ENCODE measurements around the gene TRABD2A. TPM values are rescaled to one million over a fixed set of nuclear protein-coding genes. Genes with fewer than 3 reads are reported as not detected.

TRABD2A gene
- total and polyA plus RNA-seq, 2 of the 13 experiments (the other 11 are each of a cell fraction or from before 2014, with no cell fraction given): 0.15 TPM; not detected in 1

- TF ChIP-seq, protein P1, sequence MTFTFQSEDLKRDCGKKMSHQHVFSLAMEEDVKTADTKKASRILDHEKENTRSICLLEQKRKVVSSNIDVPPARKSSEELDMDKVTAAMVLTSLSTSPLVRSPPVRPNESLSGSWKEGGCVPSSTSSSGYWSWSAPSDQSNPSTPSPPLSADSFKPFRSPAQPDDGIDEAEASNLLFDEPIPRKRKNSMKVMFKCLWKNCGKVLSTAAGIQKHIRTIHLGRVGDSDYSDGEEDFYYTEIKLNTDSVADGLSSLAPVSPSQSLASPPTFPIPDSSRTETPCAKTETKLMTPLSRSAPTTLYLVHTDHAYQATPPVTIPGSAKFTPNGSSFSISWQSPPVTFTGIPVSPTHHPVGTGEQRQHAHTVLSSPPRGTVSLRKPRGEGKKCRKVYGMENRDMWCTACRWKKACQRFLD (CRISPR knock-in tag; IDR thresholded peaks at IDR 0.05; ENCODE audit: borderline replicate concordance): no peak
- peak; percentile 57; the same call in 1 of the 2 replicates for TF ChIP-seq ZNF614 (CRISPR knock-in tag; IDR thresholded peaks at IDR 0.05; ENCODE audit: borderline replicate concordance)
- no peak for TF ChIP-seq ZSCAN12 (CRISPR knock-in tag; IDR thresholded peaks at IDR 0.05)
- TF ChIP-seq ZNF75D (CRISPR knock-in tag; IDR thresholded peaks at IDR 0.05; ENCODE audit: borderline replicate concordance): no peak
- TF ChIP-seq GPBP1L1 (CRISPR knock-in tag; IDR thresholded peaks at IDR 0.05): no peak
- TF ChIP-seq TAF15 (IDR thresholded peaks at IDR 0.05; ENCODE audit: low read depth, low read length, poor library complexity, severe bottlenecking): no peak
- no peak; the same call in 1 of the 2 replicates for TF ChIP-seq RFXANK (CRISPR knock-in tag; IDR thresholded peaks at IDR 0.05)
- no peak for TF ChIP-seq DR1 (CRISPR knock-in tag; IDR thresholded peaks at IDR 0.05)
- no peak for TF ChIP-seq RAD51 (IDR thresholded peaks at IDR 0.05; ENCODE audit: borderline replicate concordance)
- no peak for TF ChIP-seq ZNF678 (CRISPR knock-in tag; IDR thresholded peaks at IDR 0.05)
- peak; percentile 18; the same call in 1 of the 2 replicates for TF ChIP-seq HMGXB3 (CRISPR knock-in tag; IDR thresholded peaks at IDR 0.05; ENCODE audit: borderline replicate concordance)
- no peak for TF ChIP-seq TCF7L2 (IDR thresholded peaks at IDR 0.05; ENCODE audit: low read depth, low read length)
- TF ChIP-seq KLF15 (CRISPR knock-in tag; IDR thresholded peaks at IDR 0.05; ENCODE audit: borderline replicate concordance): no peak
- TF ChIP-seq ZNF326 (CRISPR knock-in tag; IDR thresholded peaks at IDR 0.05; ENCODE audit: borderline replicate concordance): no peak
- TF ChIP-seq MATR3 (CRISPR knock-in tag; IDR thresholded peaks at IDR 0.05): no peak
- no peak for TF ChIP-seq ZFYVE20 (CRISPR knock-in tag; IDR thresholded peaks at IDR 0.05; ENCODE audit: borderline replicate concordance, low read depth)
- no peak for TF ChIP-seq YEATS4 (CRISPR knock-in tag; IDR thresholded peaks at IDR 0.05; ENCODE audit: borderline replicate concordance)
- peak; percentile 57; the same call in 1 of the 2 replicates for TF ChIP-seq POGZ (CRISPR knock-in tag; IDR thresholded peaks at IDR 0.05)
- no peak for TF ChIP-seq EZH2 (conservative IDR thresholded peaks at IDR 0.05; ENCODE audit: low read depth, low read length)
- TF ChIP-seq DNMT3B (CRISPR knock-in tag; conservative IDR thresholded peaks at IDR 0.05): no peak
- peak; percentile 93 for TF ChIP-seq GATAD2A (CRISPR knock-in tag; IDR thresholded peaks at IDR 0.05)
- no peak for TF ChIP-seq ZNF3 (CRISPR knock-in tag; IDR thresholded peaks at IDR 0.05)
- no peak for TF ChIP-seq ZNF503 (CRISPR knock-in tag; IDR thresholded peaks at IDR 0.05)
Measured at GRCh38 chr2:84919885-84920580, 39.1 kb upstream of the TRABD2A start (continued).
